ENCODE measurements around the gene RHOXF1. TPM values are rescaled to one million over a fixed set of nuclear protein-coding genes. Genes with fewer than 3 reads are reported as not detected.

RHOXF1 gene
- total and polyA plus RNA-seq, 2 of the 8 experiments (the other 6 are each of a cell fraction or from before 2014, with no cell fraction given) = not detected

DNA sequence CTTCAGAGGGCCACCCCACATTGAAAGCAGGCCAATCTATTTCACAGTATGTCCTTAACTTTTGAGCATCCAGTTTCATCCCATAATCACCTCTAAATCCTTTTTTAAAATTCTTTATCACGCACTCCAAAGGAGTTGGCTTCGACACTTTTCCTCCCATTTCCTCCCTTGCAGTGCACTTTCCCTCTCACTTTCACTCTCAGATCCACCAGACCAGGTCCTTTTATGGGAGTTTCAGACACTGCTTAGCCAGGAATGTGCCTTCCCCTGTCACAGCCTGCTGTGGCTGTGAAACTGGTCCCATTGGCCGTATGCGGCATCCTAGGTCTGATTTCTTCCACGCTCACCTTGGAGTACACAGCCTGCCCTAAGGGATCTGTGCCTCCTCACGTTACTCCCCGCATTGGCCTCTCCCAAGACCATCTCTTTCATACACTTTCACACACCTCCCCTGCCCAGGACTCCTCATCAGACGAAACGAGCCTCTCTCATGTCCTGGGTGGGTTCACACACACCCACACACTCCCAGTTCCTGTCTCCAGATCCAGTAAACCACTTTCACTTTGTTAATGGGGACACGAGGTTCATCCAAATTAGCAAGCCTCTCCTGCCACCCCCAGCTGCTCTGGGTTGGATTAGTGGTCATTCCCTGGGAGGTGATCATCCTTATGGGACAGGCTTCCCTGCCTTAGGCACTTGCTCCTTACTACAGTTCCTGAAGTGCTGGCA, 28.3 kb downstream of the RHOXF1 start:
- Histone ChIP-seq H3K56ac (replicated peaks; ENCODE audit: insufficient read length, low read depth, low read length) (no peak overlapping the region), H2AK5ac (ENCODE audit: low read depth, low read length) (no peak overlapping the region), H3K23ac (ENCODE audit: insufficient read length) (no peak overlapping the region), H3K23me2 (ENCODE audit: low read depth, low read length) (no peaks in the 10 kb centered on the region), H3K27me3 (replicated peaks in 1 of 4; ENCODE audit: control insufficient read depth in 3 of 4, extremely low read depth in 1 of 4, insufficient read depth in 3 of 4, low read length in 3 of 4) (no peaks in the 10 kb centered on the region), H4K91ac (replicated peaks; ENCODE audit: insufficient read length, low read length) (no peak overlapping the region), H2BK120ac (replicated peaks; ENCODE audit: low read depth, low read length) (no peak overlapping the region), H3K14ac (ENCODE audit: insufficient read length) (no peak overlapping the region), H2BK12ac (ENCODE audit: low read depth, low read length) (no peak overlapping the region), H3K36me3 (ENCODE audit: control insufficient read depth in 2 of 4, insufficient read depth in 4 of 4, low read length in 3 of 4) (no peaks in the 10 kb centered on the region), H3K18ac (ENCODE audit: extremely low read depth, low read length) (no peak overlapping the region), H4K5ac (ENCODE audit: insufficient read length, low read depth, low read length) (no peak overlapping the region), H2AFZ (ENCODE audit: low read length) (no peak overlapping the region), H3K27ac (ENCODE audit: low read depth, low read length) (no peak overlapping the region), H2BK15ac (ENCODE audit: low read length) (no peak overlapping the region), H3K4me1 (replicated peaks in 1 of 4; ENCODE audit: control insufficient read depth in 3 of 4, insufficient read depth in 4 of 4, low read length in 3 of 4) (peaks cover 0 to 3% (median 0%) of the 10 kb centered on the region in 4 experiments; a peak in 1 of 7 replicates), H4K8ac (ENCODE audit: extremely low read depth, insufficient read depth, low read length) (no peak overlapping the region), H3K4me3 (ENCODE audit: extremely low read depth in 1 of 4, insufficient read depth in 2 of 4, low read depth in 3 of 4, low read length in 4 of 4) (no peak overlapping the region), H3K9ac (replicated peaks in 1 of 4; ENCODE audit: extremely low read depth in 1 of 4, low read depth in 3 of 4, low read length in 3 of 4) (no peak overlapping the region), H4K20me1 (replicated peaks in 1 of 2; ENCODE audit: control insufficient read depth in 1 of 2, insufficient read depth in 2 of 2, low read length in 2 of 2) (no peaks in the 10 kb centered on the region), H3K9me3 (ENCODE audit: insufficient read depth in 2 of 2, low read depth in 1 of 2, low read length in 1 of 2) (no peaks in the 10 kb centered on the region), H3K4me2 (ENCODE audit: insufficient read depth in 1 of 2, low read depth in 2 of 2, low read length in 2 of 2) (no peak overlapping the region), H3K79me1 (ENCODE audit: low read depth, low read length) (no peaks in the 10 kb centered on the region), H2BK5ac (ENCODE audit: low read depth, low read length) (no peak overlapping the region), H2BK20ac (ENCODE audit: low read length) (no peak overlapping the region), H3K4ac (replicated peaks; ENCODE audit: insufficient read length, low read depth, low read length) (no peak overlapping the region), H3K79me2 (ENCODE audit: control insufficient read depth in 1 of 2, insufficient read depth in 2 of 2, low read length in 2 of 2) (no peaks in the 10 kb centered on the region)
- DNase-seq (ENCODE audit: low read depth in 1 of 2, low spot score in 2 of 2) (no peak), FAIRE-seq (no peak)
- 83% methylated on average over 7 of the region's 10 CpGs; no CpG with 5 or more reads in 1 of the 2 experiments for WGBS, 2 experiments (ENCODE audit: extremely low coverage in 1 of 2, insufficient coverage in 1 of 2, insufficient read length in 1 of 2, insufficient replicate concordance in 2 of 2, low coverage in 1 of 2, low lambda C conversion rate in 2 of 2, missing lambda C conversion rate in 1 of 2)
- CTCF ChIA-PET (ENCODE audit: partially characterized antibody) = interaction anchor here (0.9 kb wide), 1 partner anchor 123 kb away, joined by 4 read pairs; no protein-coding TSS in a partner anchor
- POLR2A ChIA-PET (ENCODE audit: partially characterized antibody) = no interaction called here
- TF ChIP-seq KDM5A (IDR thresholded peaks at IDR 0.05; ENCODE audit: low read length) (no peak), RFX5 (IDR thresholded peaks at IDR 0.05; ENCODE audit: borderline replicate concordance, low read depth, low read length) (no peak), TCF12 (IDR thresholded peaks at IDR 0.05; ENCODE audit: low read depth, low read length) (no peak), TEAD4 (IDR thresholded peaks at IDR 0.05; ENCODE audit: low read depth, low read length) (no peak), USF2 (IDR thresholded peaks at IDR 0.05; ENCODE audit: low read length) (no peak), GTF2F1 (IDR thresholded peaks at IDR 0.05; ENCODE audit: borderline replicate concordance, low read depth, low read length) (no peak), CHD1 (IDR thresholded peaks at IDR 0.05; ENCODE audit: low read depth, low read length) (no peak), EGR1 (IDR thresholded peaks at IDR 0.05; ENCODE audit: borderline replicate concordance, low read depth, low read length) (no peak)
